ENCODE measurements around the gene CELF1.
"Not testable (repeated sequence)": the region's sequence is repeated elsewhere in the genome, so short reads cannot be mapped to it uniquely, and the experiment has no call there.

DNA sequence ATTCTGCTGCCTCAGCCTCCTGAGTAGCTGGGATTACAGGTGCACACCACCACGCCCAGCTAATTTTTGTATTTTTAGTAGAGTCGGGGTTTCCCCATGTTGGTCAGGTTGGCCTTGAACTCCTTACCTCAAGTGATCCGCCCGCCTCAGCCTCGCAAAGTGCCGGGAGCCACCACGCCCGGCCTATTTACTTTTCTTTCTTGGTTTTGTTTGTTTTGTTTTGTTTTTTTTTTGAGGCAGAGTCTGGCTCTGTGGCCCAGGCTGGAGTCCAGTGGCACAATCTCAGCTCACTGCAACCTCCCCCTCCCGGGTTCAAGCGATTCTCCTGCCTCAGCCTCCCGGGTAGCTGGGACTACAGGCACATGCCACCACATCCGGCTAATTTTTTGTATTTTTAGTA is 4.1 kb upstream of the CELF1 start:
- not testable (repeated sequence) for TF ChIP-seq ZNF317 (CRISPR knock-in tag; IDR thresholded peaks at IDR 0.05); HES4 (CRISPR knock-in tag; IDR thresholded peaks at IDR 0.05; ENCODE audit: borderline replicate concordance); YY1 (IDR thresholded peaks at IDR 0.05; ENCODE audit: insufficient read depth, insufficient replicate concordance, low read depth, low read length); FOXP1 (IDR thresholded peaks at IDR 0.05); MIER2 (CRISPR knock-in tag; IDR thresholded peaks at IDR 0.05); JUND (CRISPR knock-in tag; IDR thresholded peaks at IDR 0.05)
- peak; percentile 55 for TF ChIP-seq FOXP1 (CRISPR knock-in tag; IDR thresholded peaks at IDR 0.05)
- TF ChIP-seq, protein P1, sequence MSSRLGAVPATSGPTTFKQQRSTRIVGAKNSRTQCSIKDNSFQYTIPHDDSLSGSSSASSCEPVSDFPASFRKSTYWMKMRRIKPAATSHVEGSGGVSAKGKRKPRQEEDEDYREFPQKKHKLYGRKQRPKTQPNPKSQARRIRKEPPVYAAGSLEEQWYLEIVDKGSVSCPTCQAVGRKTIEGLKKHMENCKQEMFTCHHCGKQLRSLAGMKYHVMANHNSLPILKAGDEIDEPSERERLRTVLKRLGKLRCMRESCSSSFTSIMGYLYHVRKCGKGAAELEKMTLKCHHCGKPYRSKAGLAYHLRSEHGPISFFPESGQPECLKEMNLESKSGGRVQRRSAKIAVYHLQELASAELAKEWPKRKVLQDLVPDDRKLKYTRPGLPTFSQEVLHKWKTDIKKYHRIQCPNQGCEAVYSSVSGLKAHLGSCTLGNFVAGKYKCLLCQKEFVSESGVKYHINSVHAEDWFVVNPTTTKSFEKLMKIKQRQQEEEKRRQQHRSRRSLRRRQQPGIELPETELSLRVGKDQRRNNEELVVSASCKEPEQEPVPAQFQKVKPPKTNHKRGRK (CRISPR knock-in tag; IDR thresholded peaks at IDR 0.05): not testable (repeated sequence)
- TF ChIP-seq, protein P2, sequence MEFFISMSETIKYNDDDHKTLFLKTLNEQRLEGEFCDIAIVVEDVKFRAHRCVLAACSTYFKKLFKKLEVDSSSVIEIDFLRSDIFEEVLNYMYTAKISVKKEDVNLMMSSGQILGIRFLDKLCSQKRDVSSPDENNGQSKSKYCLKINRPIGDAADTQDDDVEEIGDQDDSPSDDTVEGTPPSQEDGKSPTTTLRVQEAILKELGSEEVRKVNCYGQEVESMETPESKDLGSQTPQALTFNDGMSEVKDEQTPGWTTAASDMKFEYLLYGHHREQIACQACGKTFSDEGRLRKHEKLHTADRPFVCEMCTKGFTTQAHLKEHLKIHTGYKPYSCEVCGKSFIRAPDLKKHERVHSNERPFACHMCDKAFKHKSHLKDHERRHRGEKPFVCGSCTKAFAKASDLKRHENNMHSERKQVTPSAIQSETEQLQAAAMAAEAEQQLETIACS (CRISPR knock-in tag; IDR thresholded peaks at IDR 0.05): not testable (repeated sequence)
- TF ChIP-seq, protein P3, sequence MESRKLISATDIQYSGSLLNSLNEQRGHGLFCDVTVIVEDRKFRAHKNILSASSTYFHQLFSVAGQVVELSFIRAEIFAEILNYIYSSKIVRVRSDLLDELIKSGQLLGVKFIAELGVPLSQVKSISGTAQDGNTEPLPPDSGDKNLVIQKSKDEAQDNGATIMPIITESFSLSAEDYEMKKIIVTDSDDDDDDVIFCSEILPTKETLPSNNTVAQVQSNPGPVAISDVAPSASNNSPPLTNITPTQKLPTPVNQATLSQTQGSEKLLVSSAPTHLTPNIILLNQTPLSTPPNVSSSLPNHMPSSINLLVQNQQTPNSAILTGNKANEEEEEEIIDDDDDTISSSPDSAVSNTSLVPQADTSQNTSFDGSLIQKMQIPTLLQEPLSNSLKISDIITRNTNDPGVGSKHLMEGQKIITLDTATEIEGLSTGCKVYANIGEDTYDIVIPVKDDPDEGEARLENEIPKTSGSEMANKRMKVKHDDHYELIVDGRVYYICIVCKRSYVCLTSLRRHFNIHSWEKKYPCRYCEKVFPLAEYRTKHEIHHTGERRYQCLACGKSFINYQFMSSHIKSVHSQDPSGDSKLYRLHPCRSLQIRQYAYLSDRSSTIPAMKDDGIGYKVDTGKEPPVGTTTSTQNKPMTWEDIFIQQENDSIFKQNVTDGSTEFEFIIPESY (CRISPR knock-in tag; IDR thresholded peaks at IDR 0.05): not testable (repeated sequence)
